HG02938 (cell line): Measurements from ENCODE around the gene CLEC6A.
"Not testable (repeated sequence)": the region's sequence is repeated elsewhere in the genome, so short reads cannot be mapped to it uniquely, and the experiment has no call there.

ENCODE experiments used
- ATAC-seq: cut with Tn5 transposase; IDR thresholded peaks from one replicate; pipeline ENCODE4 v1.9.1; 2021; ENCODE audit warnings: mild to moderate bottlenecking, moderate library complexity; ENCODE audit not compliant: unreplicated experiment

The CLEC6A gene

GRCh38 chr12:8493084-8493483, 37.3 kb downstream of the CLEC6A start:
- peak; percentile 99 for ATAC-seq

DNA sequence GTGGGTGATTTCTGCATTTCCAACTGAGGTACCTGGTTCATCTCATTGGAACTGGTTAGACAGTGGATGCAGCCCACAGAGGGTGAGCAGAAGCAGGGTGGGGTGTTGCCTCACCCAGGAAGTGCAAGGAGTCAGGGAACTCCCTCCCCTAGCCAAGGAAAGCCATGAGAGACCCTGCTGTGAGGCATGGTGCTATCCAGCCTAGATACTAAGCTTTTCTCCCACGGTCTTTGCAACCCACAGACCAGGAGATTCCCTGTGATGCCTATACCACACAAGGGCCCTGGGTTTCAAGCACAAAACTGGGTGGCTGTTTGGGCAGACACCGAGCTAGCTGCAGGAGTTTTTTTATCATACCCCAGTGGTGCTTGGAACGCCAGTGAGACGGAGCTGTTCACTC, 39.9 kb downstream of the CLEC6A start:
- ATAC-seq = not testable (repeated sequence)

DNA sequence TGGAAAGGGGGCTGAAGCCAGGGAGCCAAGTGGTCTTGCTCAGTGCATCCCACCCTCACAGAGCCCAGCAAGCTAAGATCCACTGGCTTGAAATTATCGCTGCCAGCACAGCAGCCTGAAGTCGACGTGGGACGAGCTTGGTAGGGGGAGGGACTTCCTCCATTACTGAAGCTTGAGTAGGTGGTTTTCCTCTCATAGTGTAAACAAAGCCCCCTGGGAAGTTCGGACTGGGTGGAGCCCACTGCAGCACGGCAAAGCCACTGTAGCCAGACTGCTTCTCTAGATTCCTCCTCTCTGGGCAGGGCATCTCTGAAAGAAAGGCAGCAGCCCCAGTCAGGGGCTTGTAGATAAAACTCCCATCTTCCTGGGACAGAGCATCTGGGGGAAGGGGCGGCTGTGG, 40.3 kb downstream of the CLEC6A start:
- ATAC-seq = not testable (repeated sequence)

DNA sequence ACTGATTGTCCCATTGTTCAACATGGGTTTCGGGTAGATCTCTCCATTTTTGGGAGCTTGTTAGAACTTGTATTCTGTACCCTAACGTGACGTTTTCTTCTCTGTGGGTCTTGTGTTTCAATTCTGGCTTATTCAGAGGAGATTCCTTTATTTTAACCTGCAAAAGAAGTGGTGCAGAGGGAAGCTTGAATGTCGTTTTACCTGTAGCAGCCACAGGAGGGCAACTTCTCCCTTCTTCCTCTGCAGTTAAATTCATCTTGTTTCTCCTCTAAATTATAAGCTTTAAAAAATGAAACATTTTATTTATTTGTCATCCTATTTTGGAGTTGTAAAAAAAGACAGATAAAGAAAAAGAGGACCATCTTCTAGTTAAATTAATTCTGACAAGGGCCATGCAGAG, 43.9 kb downstream of the CLEC6A start:
- no peak for ATAC-seq

DNA sequence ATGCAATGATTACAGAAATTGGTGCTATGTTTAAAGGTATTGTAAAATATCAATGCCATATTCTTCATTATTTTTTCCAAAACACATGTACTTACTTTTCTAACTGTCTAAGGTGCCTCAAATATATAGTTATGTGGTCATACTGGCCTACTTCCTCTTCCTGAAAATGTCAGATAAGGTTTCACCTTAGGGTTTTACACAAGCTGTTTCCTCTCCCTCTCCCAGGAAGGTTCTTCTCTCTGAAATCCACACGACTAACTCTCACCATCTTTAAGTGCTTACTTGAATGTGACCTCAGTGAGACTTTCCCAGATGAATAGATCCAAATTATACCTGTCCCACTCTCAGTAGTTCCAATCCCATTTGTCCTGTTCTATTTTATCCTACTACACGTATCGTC, 46.0 kb downstream of the CLEC6A start:
- ATAC-seq = no peak

DNA sequence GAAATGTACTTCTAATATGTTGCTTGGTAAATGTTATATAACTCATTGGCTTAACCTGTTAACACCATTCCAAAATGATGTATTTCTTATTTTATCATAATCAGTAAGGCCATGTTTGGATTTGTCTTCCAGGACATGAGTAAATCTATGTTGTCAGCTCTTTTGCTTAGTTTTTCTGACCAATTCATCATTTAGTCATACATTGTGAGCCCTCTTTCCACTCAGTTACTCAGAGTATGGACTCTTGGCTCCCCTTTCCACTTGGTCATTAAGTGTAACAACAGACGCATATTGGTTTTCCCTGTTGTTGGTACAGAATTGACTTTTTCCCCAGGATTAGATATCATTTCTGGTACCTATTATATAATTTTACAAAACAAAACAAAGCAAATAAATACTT, 48.6 kb downstream of the CLEC6A start:
- no peak for ATAC-seq

DNA sequence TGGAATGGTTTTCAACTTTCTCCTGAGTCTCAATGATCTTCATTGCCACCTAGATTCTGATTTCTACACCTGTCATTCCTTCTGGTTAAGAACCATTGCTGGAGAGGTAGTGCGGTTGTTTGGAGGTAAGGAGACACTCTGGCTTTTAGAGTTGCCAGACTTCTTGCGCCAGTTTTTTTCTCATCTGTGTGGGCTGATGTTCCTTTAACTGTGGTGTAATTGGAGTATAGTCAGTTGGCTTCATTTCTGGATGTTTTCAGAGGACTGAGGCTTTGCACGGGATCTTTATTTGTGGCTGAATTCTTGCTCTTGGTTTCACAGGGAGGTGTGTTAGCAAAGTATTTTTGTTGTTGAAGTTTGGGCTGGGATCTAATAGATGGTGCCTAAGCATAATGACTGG, 51.8 kb downstream of the CLEC6A start:
- no peak for ATAC-seq

DNA sequence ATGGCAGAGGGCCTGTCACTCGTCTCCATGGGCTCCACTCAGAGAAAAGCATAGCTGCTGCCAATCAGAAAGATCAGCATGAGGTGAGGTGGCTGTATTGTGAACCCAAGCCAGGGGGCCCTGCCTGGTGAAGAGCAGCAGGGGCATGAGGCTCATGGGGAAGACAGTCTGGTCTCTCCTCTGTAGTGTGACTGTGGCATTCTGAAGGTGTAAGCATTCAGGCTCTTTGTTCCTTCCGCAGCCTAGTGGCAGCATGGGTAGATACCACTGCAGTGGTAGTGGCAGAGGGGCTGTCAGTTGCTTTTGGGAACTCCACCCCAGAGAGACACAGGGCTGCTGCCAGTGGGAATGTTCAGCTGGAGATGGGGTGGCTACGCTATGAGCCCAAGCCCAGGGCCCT, 52.5 kb downstream of the CLEC6A start:
- ATAC-seq = no peak

DNA sequence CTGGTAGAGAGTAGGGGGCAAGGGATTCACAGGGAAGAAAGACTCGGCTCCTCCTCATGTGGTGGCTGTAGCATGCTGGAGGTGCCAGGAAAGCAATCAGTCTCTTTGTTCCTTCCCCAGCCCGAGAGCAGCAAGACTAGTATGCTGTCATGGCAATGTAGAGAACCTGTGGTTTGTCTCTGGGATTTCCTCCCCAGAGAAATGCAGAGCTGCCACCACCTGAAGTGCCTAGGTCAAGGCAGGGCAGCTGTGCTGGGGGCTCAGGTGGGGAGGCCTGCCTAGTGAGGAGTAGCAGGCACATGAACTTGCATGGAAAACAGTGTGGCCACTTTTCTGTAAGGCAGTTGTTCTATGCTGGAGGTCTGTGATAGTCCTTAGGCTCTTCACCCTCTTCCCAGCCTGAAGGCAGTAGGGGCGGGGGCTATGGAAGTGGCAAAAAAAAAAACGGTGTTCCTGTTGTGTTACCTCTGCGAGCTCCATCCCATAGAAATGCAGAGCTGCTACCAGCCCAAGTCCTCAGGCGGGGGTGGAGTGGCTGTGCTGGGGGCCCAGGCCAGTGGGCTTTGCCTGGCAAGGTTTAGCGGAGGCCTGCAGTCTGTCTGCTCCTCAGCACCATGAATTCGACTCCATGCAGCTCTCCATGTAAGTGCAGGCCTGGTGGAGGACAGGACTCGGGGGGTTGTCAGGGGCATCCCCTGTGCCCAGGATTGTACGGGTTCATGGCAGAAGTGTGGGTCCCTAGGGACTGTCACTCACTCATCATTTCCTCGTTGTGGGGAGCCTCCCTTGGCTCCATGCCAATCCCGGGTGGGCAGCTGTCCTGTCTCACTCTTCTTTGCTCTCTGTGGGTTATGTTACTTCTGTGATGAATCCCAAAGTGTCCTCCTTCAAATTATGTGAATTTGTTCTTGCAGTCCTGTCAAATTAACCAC, 53.4 kb downstream of the CLEC6A start:
- no peak for ATAC-seq

GRCh38 chr12:8513256-8513655, 57.5 kb downstream of the CLEC6A start, which contains the start of gene CLEC4D:
Gene CLEC4D (plus strand): TSS chr12:8513503. CDS start chr12:8513733, 230 bp downstream.
- ATAC-seq = no peak

GRCh38 chr12:8517971-8518370, 62.2 kb downstream of the CLEC6A start:
- no peak for ATAC-seq

DNA sequence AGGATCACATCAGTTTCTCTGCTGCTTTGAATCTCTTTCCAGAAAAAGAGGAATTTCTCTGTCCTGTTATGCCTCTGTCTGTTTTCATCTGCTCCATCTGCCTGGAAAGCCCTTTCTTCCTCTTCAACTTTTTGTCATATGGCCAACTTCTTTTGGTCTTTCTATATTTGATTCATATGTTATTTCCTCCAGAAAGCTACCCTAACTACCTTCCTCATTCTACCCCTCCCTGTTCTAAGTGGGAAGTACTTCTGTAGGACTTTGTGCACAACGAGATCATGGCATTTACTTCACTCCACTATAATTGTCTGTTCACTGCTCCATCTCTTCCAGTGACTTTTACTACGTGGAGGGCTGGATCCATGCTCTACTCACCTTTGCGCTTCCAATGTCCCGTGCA, 63.4 kb downstream of the CLEC6A start:
- ATAC-seq = no peak

DNA sequence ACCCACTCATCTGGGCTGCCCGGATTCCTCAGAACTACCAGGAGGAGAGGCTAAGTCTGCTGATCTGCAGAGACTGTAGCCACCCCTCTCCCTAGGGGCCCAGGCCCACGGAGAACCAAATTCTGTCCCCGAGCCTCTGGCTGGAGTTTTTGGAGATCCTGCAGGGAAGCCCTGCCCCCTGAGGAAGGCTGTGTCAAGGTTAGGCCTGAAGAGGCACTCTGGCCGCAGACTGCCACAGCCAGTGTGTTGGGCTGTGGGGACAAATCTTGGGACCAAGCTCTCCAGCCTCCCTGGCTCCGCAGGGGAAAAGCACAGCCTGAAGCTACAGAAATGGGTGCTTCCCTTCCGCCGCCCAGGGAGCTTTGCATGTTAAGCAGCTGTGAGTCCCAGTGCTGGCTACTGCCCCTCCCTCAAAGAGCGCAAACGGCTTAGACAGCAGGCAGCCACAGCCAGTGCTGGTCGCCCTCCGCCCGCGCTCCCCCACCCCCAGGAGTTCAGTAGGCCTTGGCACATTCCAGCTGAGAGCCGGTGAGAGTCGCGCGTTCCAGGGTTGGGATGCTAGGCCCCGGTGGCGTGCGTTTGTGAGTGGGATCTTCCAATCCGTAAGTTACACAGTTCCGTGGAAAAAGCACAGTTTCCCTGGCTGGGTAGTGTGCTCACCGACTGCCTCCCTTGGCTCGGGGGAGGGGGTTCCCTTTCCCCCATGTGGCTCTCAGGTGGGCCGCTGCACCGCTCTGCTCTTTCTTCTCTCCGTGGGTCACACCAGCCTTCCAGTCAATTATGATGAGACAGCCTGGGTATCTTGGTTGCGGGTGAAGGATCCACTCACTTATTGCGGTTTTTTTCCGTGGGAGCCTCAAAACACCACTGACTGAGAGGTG, 71.7 kb downstream of the CLEC6A start:
- no peak for ATAC-seq
